H1 (cell line): ENCODE measurements around the gene FRY. TPM values are rescaled to one million over a fixed set of nuclear protein-coding genes. Genes with fewer than 3 reads are reported as not detected.

ENCODE experiments used
- CTBP2 ChIP-seq: IDR thresholded peaks from 2 replicates; pipeline ENCODE4 v1.7.0; 2011; ENCODE audit warnings: borderline replicate concordance, mild to moderate bottlenecking, moderate library complexity, mixed read lengths, low read length; ENCODE audit not compliant: insufficient read depth, insufficient read length
- polyA plus RNA-seq, 7 experiments: library from polyadenylated mRNA; depleted of rRNA in 3 of 7; stranded (reverse) in 5 of 7; unstranded in 2 of 7; fragments of >200 nt in 5 of 7; fragments of 200-250 nt in 2 of 7; gene quantifications; 1 replicate in 5 of 7; 2 replicates in 1 of 7; 4 replicates in 1 of 7; pipeline versions ENCODE4 v1.2.1 to v1.2.3, GENCODE V29; 2011 to 2013; ENCODE audit warnings: missing spikeins in 2 of 7, mixed read lengths in 2 of 7
- total RNA-seq: library from RNA; stranded (reverse); fragmentation: NEBNext Ultra II Directional; extraction: Animal tissue kit (Norgen Biotek cat#: 25700); gene quantifications from 2 replicates; pipeline ENCODE4 v1.2.1, GENCODE V29; 2021
- TF ChIP-seq, protein P1 (sequence below): IDR thresholded peaks from 2 replicates; pipeline ENCODE4 v1.6.1; 2012; ENCODE audit warnings: inconsistent platforms

Gene FRY
- total and polyA plus RNA-seq, 2 of the 8 experiments (the other 6 are each of a cell fraction or from before 2014, with no cell fraction given): 4.3 to 9.2 TPM

DNA sequence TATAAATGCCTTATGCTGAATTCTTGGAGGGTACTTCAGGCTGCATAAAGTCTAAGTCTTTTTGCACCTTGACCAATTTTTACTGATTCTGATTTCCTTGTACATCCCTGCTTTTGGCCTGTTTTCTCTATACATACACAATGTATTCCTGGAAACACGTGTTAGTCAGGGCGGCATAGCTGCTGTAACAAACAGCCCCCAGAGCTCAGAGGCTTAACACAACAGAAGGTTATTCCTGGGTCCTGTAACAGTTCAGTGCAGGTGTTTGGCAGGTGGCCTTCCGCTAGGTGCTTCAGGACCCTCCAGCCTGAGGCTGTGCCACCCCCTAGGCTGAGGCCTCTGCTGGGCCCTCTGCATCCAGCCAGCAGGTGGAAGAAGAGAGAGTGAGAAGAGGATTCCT, 200.7 kb downstream of the FRY start (continued):
- no peak for TF ChIP-seq CTBP2
- TF ChIP-seq, protein P1, sequence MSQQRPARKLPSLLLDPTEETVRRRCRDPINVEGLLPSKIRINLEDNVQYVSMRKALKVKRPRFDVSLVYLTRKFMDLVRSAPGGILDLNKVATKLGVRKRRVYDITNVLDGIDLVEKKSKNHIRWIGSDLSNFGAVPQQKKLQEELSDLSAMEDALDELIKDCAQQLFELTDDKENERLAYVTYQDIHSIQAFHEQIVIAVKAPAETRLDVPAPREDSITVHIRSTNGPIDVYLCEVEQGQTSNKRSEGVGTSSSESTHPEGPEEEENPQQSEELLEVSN: no peak
- TF ChIP-seq, all 59 proteins: peak for 0
